Sigmoid colon (tissue), 4 donors: ENCODE measurements around the gene ICA1L.

Experiments
- CTCF ChIP-seq, 4 experiments: fragments of 450-650 bp in 3 of 4; fragments of 200-600 bp in 1 of 4; IDR thresholded peaks; one replicate each; pipeline ENCODE4 v1.5.1; 2016 to 2019; ENCODE audit warnings: antibody characterized with exemption in 4 of 4, mild to moderate bottlenecking in 3 of 4, moderate library complexity in 2 of 4
- EP300 ChIP-seq, 4 donors: sonication (generic); formaldehyde crosslinking; IDR thresholded peaks; one replicate each; pipeline ENCODE4 v1.6.1; 2017; ENCODE audit warnings: antibody characterized with exemption in 4 of 4
- POLR2A ChIP-seq, 2 donors: fragments of 450-650 bp; IDR thresholded peaks; one replicate each; pipeline ENCODE4 v1.6.1; 2016; ENCODE audit warnings: antibody characterized with exemption in 2 of 2, mild to moderate bottlenecking in 2 of 2, moderate library complexity in 2 of 2
- POLR2AphosphoS5 ChIP-seq, 4 donors: sonication (generic); formaldehyde crosslinking; IDR thresholded peaks; one replicate each; pipeline ENCODE4 v1.6.1; 2017; ENCODE audit warnings: antibody characterized with exemption in 4 of 4

- no peak for TF ChIP-seq CTCF (IDR thresholded peaks at IDR 0.05)
- no peak for TF ChIP-seq POLR2A (IDR thresholded peaks at IDR 0.05)
- TF ChIP-seq EP300 (IDR thresholded peaks at IDR 0.05) = no peak
- TF ChIP-seq POLR2AphosphoS5 (IDR thresholded peaks at IDR 0.05) = no peak
Observed at GRCh38 chr2:202848813-202849212, 22.8 kb downstream of the ICA1L start.
